Astrocyte (in vitro differentiated cells and primary cell): Measurements from ENCODE around the gene MYL3. TPM values are rescaled to one million over a fixed set of nuclear protein-coding genes. Genes with fewer than 3 reads are reported as not detected.

Experiments used
- DNase-seq: peaks from one replicate; pipeline ENCODE4 v3.0.0-alpha.2; 2010; ENCODE audit warnings: low read depth
- FAIRE-seq: peaks from 2 replicates; lab custom pipeline; 2011; peaks lifted over from hg19 to GRCh38; lab: Jason Lieb, UNC
- H2AFZ ChIP-seq: 2 replicates; pipeline ENCODE4 v1.6.0; 2012; ENCODE audit warnings: low read depth, low read length, inconsistent platforms
- H3K27ac ChIP-seq: 2 replicates; pipeline ENCODE4 v1.5.1; 2011; ENCODE audit warnings: low read depth, low read length, inconsistent platforms
- H3K27me3 ChIP-seq: 2 replicates; pipeline ENCODE4 v1.6.0; 2011; ENCODE audit warnings: low read length, inconsistent platforms; ENCODE audit not compliant: insufficient read depth
- H3K36me3 ChIP-seq: 2 replicates; pipeline ENCODE4 v1.5.1; 2011; ENCODE audit warnings: low read length, inconsistent platforms; ENCODE audit not compliant: insufficient read depth
- H3K4me1 ChIP-seq: 2 replicates; pipeline ENCODE4 v1.5.1; 2011; ENCODE audit warnings: low read length, inconsistent platforms; ENCODE audit not compliant: insufficient read depth
- H3K4me2 ChIP-seq: 2 replicates; pipeline ENCODE4 v1.6.0; 2012; ENCODE audit warnings: low read length, inconsistent platforms
- H3K4me3 ChIP-seq: 2 replicates; pipeline ENCODE4 v1.5.1; 2011; ENCODE audit warnings: low read depth, mild to moderate bottlenecking, low read length, inconsistent platforms; ENCODE audit not compliant: insufficient read depth
- H3K79me2 ChIP-seq: 2 replicates; pipeline ENCODE4 v1.6.0; 2012; ENCODE audit warnings: mild to moderate bottlenecking, low read length, inconsistent platforms; ENCODE audit not compliant: insufficient read depth
- H3K9ac ChIP-seq: 2 replicates; pipeline ENCODE4 v1.6.0; 2012; ENCODE audit warnings: mild to moderate bottlenecking, low read length, inconsistent platforms
- H3K9me3 ChIP-seq: 2 replicates; pipeline ENCODE4 v1.5.1; 2012; ENCODE audit warnings: low read depth, mild to moderate bottlenecking, low read length, inconsistent platforms; ENCODE audit not compliant: insufficient read depth
- H4K20me1 ChIP-seq: 2 replicates; pipeline ENCODE4 v1.6.0; 2012; ENCODE audit warnings: low read length, inconsistent platforms; ENCODE audit not compliant: insufficient read depth
- H3K27ac Mint-ChIP-seq: one replicate; pipeline ENCODE4 v1.8.0; 2021; ENCODE audit warnings: mild to moderate bottlenecking, mixed read lengths; ENCODE audit not compliant: unreplicated experiment
- H3K27me3 Mint-ChIP-seq: one replicate; pipeline ENCODE4 v1.8.0; 2021; ENCODE audit warnings: low read depth, mixed read lengths; ENCODE audit not compliant: unreplicated experiment
- H3K36me3 Mint-ChIP-seq: one replicate; pipeline ENCODE4 v1.8.0; 2021; ENCODE audit warnings: low read depth, mixed read lengths; ENCODE audit not compliant: unreplicated experiment
- H3K4me1 Mint-ChIP-seq: one replicate; pipeline ENCODE4 v1.8.0; 2021; ENCODE audit warnings: low read depth, mixed read lengths; ENCODE audit not compliant: unreplicated experiment
- H3K4me3 Mint-ChIP-seq: one replicate; pipeline ENCODE4 v1.8.0; 2021; ENCODE audit warnings: mild to moderate bottlenecking, moderate library complexity, mixed read lengths; ENCODE audit not compliant: unreplicated experiment
- H3K9me3 Mint-ChIP-seq: one replicate; pipeline ENCODE4 v1.8.0; 2021; ENCODE audit warnings: mild to moderate bottlenecking, mixed read lengths; ENCODE audit not compliant: unreplicated experiment
- CTCF ChIP-seq: IDR thresholded peaks from 2 replicates; pipeline ENCODE4 v1.5.1; 2011; ENCODE audit warnings: low read depth, mild to moderate bottlenecking, inconsistent platforms, low read length, moderate library complexity; ENCODE audit not compliant: insufficient read depth
- EZH2 ChIP-seq: IDR thresholded peaks from 2 replicates; pipeline ENCODE4 v1.6.1; 2012; ENCODE audit warnings: mild to moderate bottlenecking, low read length, inconsistent platforms; ENCODE audit not compliant: insufficient read depth
- total RNA-seq: library from RNA; stranded (reverse); gene quantifications from 2 replicates; pipeline ENCODE4 v1.2.1, GENCODE V29; 2021

The MYL3 gene
- total RNA-seq, 1 donor from 2014 or later = 0.89 TPM

GRCh38 chr3:46821553-46821952 is 41.7 kb downstream of the MYL3 start:
- H2AFZ ChIP-seq = no peak overlapping the region
- H3K79me2 ChIP-seq = no peaks in the 10 kb centered on the region
- H3K27me3 ChIP-seq = peaks cover under 1% of the 10 kb centered on the region
- H3K9ac ChIP-seq = no peak overlapping the region
- Mint-ChIP-seq H3K36me3 (no peaks in the 10 kb centered on the region), H3K9me3 (peaks cover 20% of the 10 kb centered on the region), H3K4me3 (no peak overlapping the region), H3K4me1 (no peaks in the 10 kb centered on the region), H3K27ac (no peak overlapping the region), H3K27me3 (no peaks in the 10 kb centered on the region)
- H3K9me3 ChIP-seq = no peaks in the 10 kb centered on the region
- FAIRE-seq = no peak
- TF ChIP-seq EZH2 (no peak), CTCF (no peak)
- no peak overlapping the region for H3K4me2 ChIP-seq
- DNase-seq = no peak
- H3K4me1 ChIP-seq = no peaks in the 10 kb centered on the region
- no peak overlapping the region for H3K4me3 ChIP-seq
- H3K27ac ChIP-seq = no peak overlapping the region
- no peaks in the 10 kb centered on the region for H3K36me3 ChIP-seq
- no peaks in the 10 kb centered on the region for H4K20me1 ChIP-seq

GRCh38 chr3:46820852-46821251 is 42.4 kb downstream of the MYL3 start:
- H3K4me3 ChIP-seq = no peak overlapping the region
- DNase-seq = no peak
- H3K27me3 Mint-ChIP-seq = no peaks in the 10 kb centered on the region

More at GRCh38 chr3:46820852-46821251, 42.4 kb downstream of the MYL3 start:
- Histone ChIP-seq H4K20me1 (no peaks in the 10 kb centered on the region), H2AFZ (no peak overlapping the region), H3K79me2 (no peaks in the 10 kb centered on the region), H3K4me1 (no peaks in the 10 kb centered on the region), H3K4me2 (no peak overlapping the region), H3K27me3 (no peaks in the 10 kb centered on the region), H3K9ac (no peak overlapping the region), H3K36me3 (no peaks in the 10 kb centered on the region), H3K27ac (no peak overlapping the region), H3K9me3 (no peaks in the 10 kb centered on the region)
- H3K9me3 Mint-ChIP-seq = peaks cover 20% of the 10 kb centered on the region
- H3K27ac Mint-ChIP-seq = no peak overlapping the region
- no peaks in the 10 kb centered on the region for H3K4me1 Mint-ChIP-seq
- H3K4me3 Mint-ChIP-seq = no peak overlapping the region
- H3K36me3 Mint-ChIP-seq = no peaks in the 10 kb centered on the region
- TF ChIP-seq EZH2 (no peak), CTCF (no peak)
- FAIRE-seq = no peak
